HG02798 (cell line): ENCODE measurements around the gene SPINT3.

Source experiments
- ATAC-seq: cut with Tn5 transposase; IDR thresholded peaks from one replicate; pipeline ENCODE4 v1.9.1; 2021; ENCODE audit warnings: mild to moderate bottlenecking; ENCODE audit not compliant: unreplicated experiment, poor library complexity

Gene SPINT3

GRCh38 chr20:45465491-45466266, 49.7 kb downstream of the SPINT3 start:
- no peak for ATAC-seq

GRCh38 chr20:45463709-45464108, 51.7 kb downstream of the SPINT3 start:
- no peak for ATAC-seq

- no peak for ATAC-seq
These were observed 52.5 kb downstream of the SPINT3 start for GRCh38 chr20:45462711-45463509.
